ENCODE data around the gene ZNF106.

Gene ZNF106

GRCh38 chr15:42490671-42491538 lies at the start of gene ZNF106:
TSS of gene ZNF106 (minus strand) at chr15:42491141. CDS start at chr15:42472289, 18,852 bp downstream.
- DNase-seq (ENCODE audit: low spot score): peak; percentile 93

- no peak for DNase-seq (ENCODE audit: low spot score)
Measured at GRCh38 chr15:42533246-42533645, 42.3 kb upstream of the ZNF106 start.

DNA sequence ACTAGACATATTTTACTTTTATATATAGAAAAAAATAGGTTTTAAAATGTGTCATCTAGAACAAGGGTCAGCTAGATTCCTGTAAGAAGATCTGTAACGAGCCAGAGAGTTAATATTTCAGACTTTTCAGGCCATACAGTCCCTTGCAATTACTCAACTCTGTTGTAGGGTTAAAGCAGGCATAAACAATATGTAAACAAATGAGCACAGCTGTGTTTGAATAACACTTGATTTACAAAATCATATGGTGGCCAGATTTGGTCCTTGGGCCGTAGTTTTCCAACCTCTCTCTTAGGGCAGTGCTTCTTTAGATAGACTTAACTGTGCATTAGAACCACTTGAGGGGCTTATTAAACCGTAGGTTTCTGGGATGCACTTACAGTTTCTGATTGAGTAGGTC lies 38.0 kb upstream of the ZNF106 start:
- DNase-seq (ENCODE audit: low spot score): no peak

DNA sequence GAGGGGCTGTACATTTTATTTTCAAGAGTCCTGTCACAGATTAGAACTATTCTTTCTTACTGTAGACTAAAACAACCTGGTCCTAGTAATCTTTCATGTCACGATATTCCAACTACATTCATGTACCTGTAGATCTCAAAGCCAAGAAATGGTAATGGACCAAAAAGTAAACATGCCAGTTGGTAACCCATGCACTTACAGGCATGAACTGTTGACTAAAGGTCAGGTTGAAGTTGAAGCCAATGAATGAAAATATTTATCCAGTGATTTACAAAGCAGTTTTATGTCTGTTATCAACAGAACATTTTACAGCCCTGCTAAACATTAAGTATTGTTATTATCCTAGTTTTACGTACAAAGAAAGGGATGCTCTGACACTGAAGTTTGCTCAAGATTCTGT lies 32.4 kb upstream of the ZNF106 start:
- DNase-seq (ENCODE audit: low spot score): no peak

GRCh38 chr15:42511007-42511391 lies 20.1 kb upstream of the ZNF106 start:
- DNase-seq (ENCODE audit: low spot score): peak; percentile 14

DNA sequence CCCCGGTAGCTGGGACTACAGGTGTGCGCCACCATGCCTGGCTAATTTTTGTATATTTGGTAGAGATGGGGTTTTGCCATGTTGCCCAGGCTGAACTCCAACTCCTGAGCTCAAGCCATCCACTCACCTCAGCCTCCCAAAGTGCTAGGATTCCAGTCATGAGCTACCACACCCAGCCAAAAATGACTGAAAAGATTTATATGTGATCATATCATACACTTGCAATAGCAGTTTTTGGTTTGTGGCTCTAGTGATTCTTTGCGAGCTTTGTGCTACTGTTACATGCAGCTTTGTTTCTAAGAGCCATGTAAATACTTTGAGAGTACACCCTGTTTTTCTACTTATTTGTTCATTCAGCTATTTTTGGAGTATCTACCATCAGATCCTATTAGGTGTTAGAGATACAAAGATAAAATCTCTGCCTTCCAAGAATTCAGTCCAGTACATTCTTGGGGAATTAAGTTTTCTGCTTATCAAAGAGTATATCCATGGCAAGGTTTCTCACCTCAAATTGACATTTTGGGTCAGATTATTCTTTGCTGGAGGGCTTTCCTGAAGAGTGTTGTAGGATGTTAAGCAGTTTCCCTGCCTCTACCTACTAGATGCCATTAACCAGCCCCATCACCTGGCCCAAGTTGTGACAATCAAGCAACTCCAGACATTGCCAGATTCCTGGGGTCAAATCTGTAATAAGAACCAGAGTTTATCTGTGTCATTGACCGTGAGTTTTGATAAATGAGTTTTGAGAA lies 19.5 kb upstream of the ZNF106 start:
- no peak for DNase-seq (ENCODE audit: low spot score)

- no peak for DNase-seq (ENCODE audit: low spot score)
Measured at GRCh38 chr15:42508263-42508690, 17.3 kb upstream of the ZNF106 start.

- DNase-seq (ENCODE audit: low spot score): peak; percentile 28
Measured at GRCh38 chr15:42507514-42507913, 16.6 kb upstream of the ZNF106 start.

DNA sequence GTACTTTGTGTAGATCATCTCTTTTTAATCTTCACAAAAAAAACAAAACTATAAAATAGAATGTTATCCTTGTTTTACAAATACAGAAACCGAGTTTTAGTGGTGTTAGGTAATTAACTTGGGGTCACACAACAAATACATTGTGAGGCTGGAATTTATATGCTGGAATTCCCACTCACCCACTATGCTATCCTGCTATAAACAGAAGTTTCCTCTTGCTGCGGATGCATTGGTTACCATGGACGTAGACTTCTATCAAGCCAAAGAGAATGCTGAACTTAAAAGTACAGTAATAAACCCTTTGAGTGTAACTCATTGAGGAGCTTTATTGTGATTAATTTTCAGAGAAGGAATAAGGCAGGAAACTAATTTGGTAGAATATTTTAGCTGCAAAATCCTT lies 13.7 kb upstream of the ZNF106 start:
- peak; percentile 23 for DNase-seq (ENCODE audit: low spot score)

GRCh38 chr15:42503825-42504224 lies 12.9 kb upstream of the ZNF106 start:
- DNase-seq (ENCODE audit: low spot score): no peak

DNA sequence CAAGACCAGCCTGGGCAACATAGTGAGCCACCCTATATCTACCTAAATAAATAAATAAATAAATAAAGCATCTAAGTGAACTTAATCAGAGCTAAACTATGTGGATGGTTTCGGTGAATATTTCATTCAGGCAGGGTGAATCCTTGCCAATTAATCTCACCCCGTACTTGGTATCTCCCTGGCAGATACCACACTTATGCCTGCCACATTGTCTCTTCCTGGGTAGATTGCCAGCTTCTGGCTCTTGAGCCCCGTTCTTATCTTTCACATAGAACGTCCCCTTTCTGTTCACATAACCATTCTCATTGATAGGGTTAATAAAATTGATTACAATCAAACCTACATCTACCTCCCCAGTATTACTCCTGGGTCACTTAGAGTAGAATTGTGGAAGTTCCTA lies 11.5 kb upstream of the ZNF106 start:
- DNase-seq (ENCODE audit: low spot score): no peak

- DNase-seq (ENCODE audit: low spot score): no peak
Measured at GRCh38 chr15:42499858-42500609, 9.1 kb upstream of the ZNF106 start.

- DNase-seq (ENCODE audit: low spot score): no peak
Measured at GRCh38 chr15:42498212-42499068, 7.5 kb upstream of the ZNF106 start.

- peak; percentile 97 for DNase-seq (ENCODE audit: low spot score)
Measured at GRCh38 chr15:42495361-42496212, 4.6 kb upstream of the ZNF106 start, which contains the start of gene SNAP23. TSS of gene SNAP23 (plus strand) at chr15:42495634. CDS start at chr15:42511847, 16,213 bp downstream.

GRCh38 chr15:42494998-42495360 lies 4.0 kb upstream of the ZNF106 start:
- DNase-seq (ENCODE audit: low spot score): peak; percentile 83

GRCh38 chr15:42493679-42494078 lies 2.7 kb upstream of the ZNF106 start:
- DNase-seq (ENCODE audit: low spot score): no peak

GRCh38 chr15:42491539-42492225 lies 741 bp upstream of the ZNF106 start:
- DNase-seq (ENCODE audit: low spot score): peak; percentile 91

DNA sequence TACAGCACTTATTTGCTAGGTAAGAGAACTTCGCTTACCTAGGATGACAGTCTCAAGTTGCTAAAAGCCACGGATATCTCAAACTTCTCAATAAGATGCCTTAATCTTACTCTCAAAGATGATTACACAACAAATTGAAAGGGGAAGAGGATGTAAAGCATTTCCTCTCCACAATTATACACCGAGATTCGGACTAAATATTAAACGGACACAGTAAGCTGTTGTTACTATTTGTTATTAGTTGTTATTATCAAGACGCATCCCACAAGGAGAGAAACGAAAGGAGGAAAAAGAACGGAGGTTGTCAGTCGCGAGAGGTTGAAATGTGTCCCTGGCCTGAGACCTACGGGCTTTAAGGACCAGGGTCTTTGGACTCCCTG lies 660 bp downstream of the ZNF106 start:
- DNase-seq (ENCODE audit: low spot score): peak; percentile 15

GRCh38 chr15:42483677-42484076 lies 7.3 kb downstream of the ZNF106 start:
- DNase-seq (ENCODE audit: low spot score): no peak

DNA sequence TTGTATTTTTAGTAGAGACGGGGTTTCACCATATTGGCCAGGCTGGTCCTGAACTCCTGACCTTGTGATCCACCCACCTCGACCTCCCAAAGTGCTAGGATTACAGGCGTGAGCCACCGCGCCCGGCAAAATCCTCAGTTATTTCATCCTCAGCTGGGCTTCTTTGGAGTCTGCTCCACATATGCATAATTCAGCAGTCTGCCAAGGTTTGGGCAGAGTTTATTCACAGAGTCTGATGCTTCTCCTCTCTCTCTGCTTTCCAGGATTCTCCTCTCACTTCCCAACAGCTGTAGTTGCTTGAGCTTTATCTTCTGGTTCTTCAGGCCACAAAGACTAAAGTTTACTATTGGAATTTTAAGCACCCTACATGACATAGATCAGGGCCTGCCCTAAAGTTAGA lies 8.2 kb downstream of the ZNF106 start:
- no peak for DNase-seq (ENCODE audit: low spot score)
